SIG-M5 treated with dmso at 0.1 percent for 504 hours (cell line): ENCODE measurements around the gene MACF1.
"Not testable (repeated sequence)": the region's sequence is repeated elsewhere in the genome, so short reads cannot be mapped to it uniquely, and the experiment has no call there.

Experiments
- DNase-seq: peaks from one replicate; lab custom pipeline; 2025; ENCODE audit not compliant: unreplicated experiment; lab: John Stamatoyannopoulos, UW

MACF1 gene

DNA sequence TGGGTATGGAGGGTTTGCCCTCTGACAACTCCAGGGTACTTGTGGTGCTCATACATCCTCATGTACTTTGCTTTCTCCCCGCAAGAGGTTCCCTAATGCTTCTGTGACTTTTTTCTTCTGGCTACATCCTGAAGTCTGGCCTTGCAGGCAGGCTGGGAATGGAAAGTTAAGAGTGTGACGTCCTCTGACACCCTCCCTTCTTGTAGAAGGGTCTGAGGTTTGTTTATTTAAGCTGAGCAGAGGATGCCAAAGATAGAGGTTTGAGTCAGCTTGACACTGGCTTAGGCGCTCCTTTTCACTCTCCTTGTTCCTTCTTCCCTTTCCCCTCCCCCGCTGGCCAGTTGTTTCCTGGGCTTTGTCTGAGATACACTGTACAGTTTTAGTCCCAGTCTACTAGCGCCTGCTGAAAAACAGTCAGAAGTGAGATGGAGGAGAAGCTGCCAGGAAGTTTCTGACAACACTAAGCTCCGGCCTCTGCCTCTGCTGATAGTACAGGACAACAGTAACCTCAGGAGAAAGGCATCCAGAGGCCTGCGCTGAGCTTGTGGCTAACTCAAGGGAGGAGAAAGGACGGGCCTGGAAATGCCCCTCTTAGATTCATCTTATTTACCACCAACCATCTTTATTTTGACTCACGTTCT lies at the start of gene MACF1:
Gene MACF1 (plus strand): TSS at position 255 of the 641 bp plus-strand sequence. CDS start 328 bp downstream, at position 583.
- DNase-seq = peak; percentile 81

DNA sequence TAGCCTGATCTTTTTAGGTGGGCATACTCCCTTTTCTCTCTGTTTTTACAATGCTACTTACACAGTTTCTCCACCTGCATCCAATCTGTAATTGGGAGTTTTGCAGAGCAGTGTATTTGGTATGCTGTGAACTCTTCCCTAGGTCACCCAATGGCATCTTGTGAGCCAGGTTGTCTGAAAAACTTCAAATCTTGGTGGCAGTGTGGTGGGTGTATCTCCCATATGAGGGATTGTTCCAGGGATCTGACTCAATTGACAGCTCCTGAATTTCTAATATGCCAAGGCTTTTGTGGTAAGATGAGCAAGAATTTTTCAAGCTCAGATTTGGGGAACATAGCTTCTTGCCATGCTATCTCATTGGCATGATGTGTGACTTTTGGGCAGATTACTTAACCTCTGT lies 47.2 kb upstream of the MACF1 start:
- DNase-seq = no peak

GRCh38 chr1:39158327-39159086 lies 46.0 kb upstream of the MACF1 start:
- no peak for DNase-seq

- no peak for DNase-seq
Measured at GRCh38 chr1:39159224-39160036, 45.1 kb upstream of the MACF1 start.

- DNase-seq = no peak
Measured at GRCh38 chr1:39160703-39161102, 43.8 kb upstream of the MACF1 start.

- not testable (repeated sequence) for DNase-seq
Measured at GRCh38 chr1:39161811-39162210, 42.7 kb upstream of the MACF1 start.

DNA sequence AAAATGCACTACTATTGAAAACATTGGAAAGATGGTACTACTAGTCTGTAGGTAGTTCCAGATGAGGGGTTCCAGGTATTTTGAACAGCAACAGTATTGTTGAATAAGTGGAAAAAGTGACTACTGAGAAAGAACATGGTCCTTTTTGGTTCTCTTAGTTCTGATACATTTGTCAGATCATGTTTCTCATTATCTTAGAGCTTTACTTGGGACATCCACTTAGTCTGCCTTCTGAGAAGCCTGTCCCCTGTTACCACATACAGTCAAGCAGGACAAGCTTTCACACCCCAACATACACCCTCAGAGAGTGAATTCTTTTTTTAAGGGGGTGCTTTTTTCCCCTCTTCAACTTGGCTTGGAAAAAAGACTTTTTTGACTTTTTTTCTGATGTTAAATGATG lies 41.0 kb upstream of the MACF1 start:
- no peak for DNase-seq

GRCh38 chr1:39164256-39164655 lies 40.2 kb upstream of the MACF1 start:
- DNase-seq = no peak

DNA sequence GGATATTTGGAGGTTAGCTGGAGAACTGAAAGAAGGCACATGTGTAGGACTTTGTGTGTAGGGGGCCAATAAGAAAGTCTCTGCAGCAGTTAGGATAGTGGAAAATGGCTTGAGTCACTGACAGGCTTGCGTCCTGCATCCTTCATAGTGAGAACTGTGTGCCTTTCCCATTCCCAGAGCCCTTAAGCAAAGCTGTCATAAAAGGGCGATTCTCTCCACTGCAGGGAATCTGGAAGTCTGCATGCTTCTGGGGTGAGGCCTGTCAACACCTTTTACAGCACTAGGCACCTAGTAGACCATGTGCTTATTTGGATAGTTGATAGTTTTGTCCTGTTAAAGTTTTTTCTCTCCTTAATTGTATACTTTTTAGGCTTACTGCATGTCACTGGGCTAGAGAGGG lies 39.4 kb upstream of the MACF1 start:
- no peak for DNase-seq

- no peak for DNase-seq
Measured at GRCh38 chr1:39165488-39165887, 39.0 kb upstream of the MACF1 start.

- DNase-seq = no peak
Measured at GRCh38 chr1:39167632-39168209, 36.8 kb upstream of the MACF1 start.

DNA sequence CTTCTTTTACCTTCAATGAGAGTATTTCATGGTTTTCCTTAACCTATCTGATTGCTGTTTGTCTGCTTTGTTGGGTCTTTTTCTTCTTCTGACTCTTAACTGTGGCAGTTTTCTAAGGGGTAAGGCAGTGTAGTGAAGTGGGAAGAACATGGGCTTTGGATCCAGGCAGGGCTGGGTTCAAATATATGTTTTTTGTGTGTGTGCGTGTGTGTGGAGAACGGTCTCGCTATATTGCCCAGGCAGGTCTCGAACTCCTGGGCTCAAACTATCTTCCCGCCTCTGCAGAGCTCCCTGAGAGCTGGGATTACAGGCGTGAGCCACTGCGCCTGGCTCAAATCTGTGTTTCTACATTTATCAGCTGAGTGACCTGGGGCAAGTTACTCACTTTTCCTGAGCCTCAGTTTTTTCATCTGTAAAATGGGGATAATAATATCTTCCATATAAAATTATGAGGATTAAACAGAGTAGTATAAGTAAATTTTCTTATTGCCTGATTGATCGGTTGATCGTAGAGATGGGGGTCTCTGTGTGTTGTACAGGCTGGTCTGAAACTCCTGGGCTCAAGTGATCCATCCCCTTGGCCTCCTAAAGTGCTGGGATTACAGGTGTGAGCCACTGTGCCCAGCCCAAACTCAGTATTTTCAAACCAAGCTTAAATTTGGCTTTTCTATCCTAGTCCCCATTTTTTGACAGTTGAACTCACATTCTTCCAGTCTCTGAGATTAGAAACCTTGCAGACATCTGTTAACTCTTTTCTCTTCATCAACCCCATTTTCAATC lies 36.0 kb upstream of the MACF1 start:
- DNase-seq = no peak

DNA sequence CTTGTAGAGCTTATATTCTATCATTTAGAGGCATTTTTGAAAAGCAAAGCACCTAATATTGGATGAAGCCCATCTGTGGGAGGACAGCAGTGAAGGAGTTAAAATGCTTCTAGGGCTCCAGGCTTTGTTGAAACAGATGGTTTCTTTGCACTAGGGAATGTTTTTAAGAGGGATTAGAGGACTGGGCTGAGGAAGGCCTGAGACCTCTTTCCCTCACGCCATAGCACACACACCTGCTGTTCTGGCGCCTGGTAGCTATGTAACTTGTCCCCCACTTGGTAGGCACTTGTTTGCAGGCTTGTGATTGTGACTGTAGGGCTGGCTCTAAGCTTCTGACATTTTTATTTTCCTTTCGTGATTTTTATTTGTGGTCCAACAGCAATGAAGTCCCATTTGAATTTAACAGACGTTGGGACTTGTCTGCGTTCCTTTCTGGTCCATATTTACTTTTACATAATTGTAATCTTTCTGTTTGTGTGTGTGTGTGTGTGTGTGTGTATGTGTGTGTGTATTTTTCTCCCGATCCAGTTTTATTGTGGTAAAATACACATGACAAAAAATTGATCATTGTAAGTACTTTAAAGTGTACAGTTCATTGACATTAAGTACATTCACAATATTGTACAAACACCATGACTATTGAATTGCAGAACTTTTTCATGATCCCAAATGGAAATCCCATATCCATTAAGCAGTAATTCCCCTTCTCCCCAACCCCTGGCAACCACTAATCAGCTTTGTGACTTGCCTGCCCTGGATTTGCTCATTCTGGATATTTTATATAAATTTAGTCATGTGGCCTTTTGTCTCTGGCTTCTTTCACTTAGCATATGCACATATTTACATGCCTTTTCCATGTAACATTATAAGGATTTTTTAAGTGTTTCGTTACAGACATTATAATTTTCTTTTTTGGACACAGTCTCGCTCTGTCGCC lies 33.5 kb upstream of the MACF1 start:
- DNase-seq = no peak

DNA sequence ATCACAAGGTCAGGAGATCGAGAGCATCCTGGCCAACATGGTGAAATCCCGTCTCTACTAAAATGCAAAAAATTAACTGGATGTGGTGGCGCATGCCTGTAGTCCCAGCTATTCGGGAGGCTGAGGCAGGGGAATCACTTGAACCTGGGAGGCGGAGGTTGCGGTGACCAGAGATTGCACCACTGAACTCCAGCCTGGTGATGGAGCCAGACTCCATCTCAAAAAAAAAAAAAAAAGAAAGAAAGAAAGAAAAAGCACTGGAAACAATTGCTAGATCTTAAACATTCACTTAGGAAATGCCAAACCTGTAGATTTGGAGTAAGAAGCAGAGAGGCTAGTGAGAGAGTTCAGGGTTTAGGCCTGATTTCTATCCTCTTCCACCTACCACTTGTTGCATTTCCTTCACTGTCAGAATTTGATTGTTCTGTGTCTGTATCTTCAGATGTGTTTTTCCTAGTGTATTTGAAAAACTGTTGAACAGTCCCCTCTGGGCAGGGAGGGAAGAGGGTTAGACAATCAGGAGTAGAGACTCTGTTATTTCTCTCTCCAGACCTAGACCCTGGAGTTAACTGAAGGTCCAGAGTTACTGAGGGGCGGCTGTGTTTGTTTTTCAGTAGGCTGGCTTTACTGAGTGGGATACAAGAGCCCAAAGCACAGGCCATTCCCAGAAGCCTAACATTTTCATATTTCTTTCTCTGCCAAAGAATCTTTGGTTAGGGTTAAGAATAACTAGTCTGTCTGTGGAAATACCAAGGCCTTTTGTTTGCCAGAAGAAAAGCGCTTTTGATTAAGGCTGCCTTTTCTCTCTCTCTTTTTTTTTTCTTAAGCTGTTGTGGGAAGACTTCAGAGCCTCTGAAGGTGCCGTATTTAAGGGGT lies 31.1 kb upstream of the MACF1 start:
- DNase-seq = no peak

- no peak for DNase-seq
Measured at GRCh38 chr1:39173995-39174380, 30.5 kb upstream of the MACF1 start.

DNA sequence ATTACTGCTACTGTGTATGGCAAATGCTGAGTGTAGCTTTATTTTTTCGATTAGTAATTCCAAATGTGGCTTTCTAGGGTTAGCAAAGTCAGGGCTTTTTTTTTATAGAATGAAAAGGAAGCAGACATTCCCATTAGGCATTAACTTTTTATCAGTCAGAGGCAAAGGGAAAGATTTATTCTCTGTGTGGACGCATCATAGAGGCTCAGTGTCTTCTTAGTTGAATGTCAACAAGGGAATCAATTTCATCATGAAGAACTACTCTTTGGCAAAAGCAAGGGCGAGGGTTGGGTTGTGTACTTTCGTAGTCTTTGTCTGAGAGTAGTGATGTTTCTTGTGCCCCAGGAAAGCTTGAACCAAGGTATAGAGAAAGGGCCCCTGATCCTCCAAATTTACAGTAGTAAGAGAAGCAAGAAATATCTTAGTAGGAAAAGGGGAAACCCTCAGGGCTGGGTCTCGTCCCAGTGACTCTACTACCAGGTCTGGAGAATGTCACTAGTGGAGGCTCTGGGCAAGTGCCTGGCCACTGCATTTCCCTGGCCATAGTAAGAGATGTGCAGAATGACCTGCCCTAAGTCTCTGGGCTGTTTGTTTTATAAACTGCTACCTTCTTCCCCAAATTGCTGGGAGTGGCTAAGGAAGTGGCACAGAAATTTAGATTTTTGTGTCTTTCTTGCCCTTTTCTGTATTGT lies 30.0 kb upstream of the MACF1 start:
- no peak for DNase-seq

- DNase-seq = no peak
Measured at GRCh38 chr1:39177706-39178105, 26.8 kb upstream of the MACF1 start.
